HepG2 (cell line): Measurements from ENCODE around the gene CNOT8. TPM values are rescaled to one million over a fixed set of nuclear protein-coding genes. Genes with fewer than 3 reads are reported as not detected.

Source experiments
- ATF1 ChIP-seq: IDR thresholded peaks from 2 replicates; pipeline ENCODE4 v1.6.1; 2016; ENCODE audit warnings: mild to moderate bottlenecking, control low read depth
- ATF7-NPFF ChIP-seq: sonication (generic); formaldehyde crosslinking; IDR thresholded peaks from 2 replicates; pipeline ENCODE4 v1.8.1; 2023; ENCODE audit warnings: mild to moderate bottlenecking, low read depth, missing genetic modification reagents, moderate library complexity
- CENPX ChIP-seq: sonication (generic); formaldehyde crosslinking; IDR thresholded peaks from 2 replicates; pipeline ENCODE4 v1.9.0; 2021; ENCODE audit warnings: mild to moderate bottlenecking, missing genetic modification reagents, moderate library complexity
- FOXC1 ChIP-seq: sonication (generic); formaldehyde crosslinking; IDR thresholded peaks from 2 replicates; pipeline ENCODE4 v1.8.0; 2022; ENCODE audit warnings: mild to moderate bottlenecking, missing genetic modification reagents, borderline replicate concordance
- FOXK2 ChIP-seq: fragments of 450-650 bp; IDR thresholded peaks from 2 replicates; pipeline ENCODE4 v1.6.1; 2016
- GZF1 ChIP-seq: sonication (generic); formaldehyde crosslinking; IDR thresholded peaks from 2 replicates; pipeline ENCODE4 v1.5.1; 2020; ENCODE audit warnings: mild to moderate bottlenecking, missing genetic modification reagents
- KAT7 ChIP-seq: IDR thresholded peaks from 2 replicates; pipeline ENCODE4 v1.6.1; 2018; ENCODE audit warnings: borderline replicate concordance, missing compliant biosample characterization
- NFYC ChIP-seq: IDR thresholded peaks from 2 replicates; pipeline ENCODE4 v1.6.1; 2016; ENCODE audit warnings: missing genetic modification reagents, missing compliant biosample characterization
- NONO ChIP-seq, 2 experiments: fragments of 450-650 bp in 1 of 2; sonication (generic) in 1 of 2; formaldehyde crosslinking in 1 of 2; IDR thresholded peaks in 1 of 2; conservative IDR thresholded peaks in 1 of 2; 2 replicates each; pipeline versions ENCODE4 v1.6.1 to v1.8.0; 2017 to 2022; ENCODE audit warnings: mild to moderate bottlenecking in 1 of 2, missing genetic modification reagents in 1 of 2, moderate library complexity in 1 of 2
- NPAS2 ChIP-seq: sonication (generic); formaldehyde crosslinking; IDR thresholded peaks from 2 replicates; pipeline ENCODE4 v1.8.0; 2022; ENCODE audit warnings: mild to moderate bottlenecking, missing genetic modification reagents, borderline replicate concordance
- TAF15 ChIP-seq: fragments of 200-400 bp; formaldehyde crosslinking; IDR thresholded peaks from one replicate; pipeline ENCODE4 v1.6.1; 2018; ENCODE audit warnings: mild to moderate bottlenecking, low read depth, low read length; ENCODE audit not compliant: poor library complexity, severe bottlenecking
- ZBTB40 ChIP-seq, 2 experiments: fragments of 450-650 bp in 1 of 2; sonication (generic) in 1 of 2; formaldehyde crosslinking in 1 of 2; IDR thresholded peaks; 2 replicates each; pipeline versions ENCODE4 v1.6.1 to v1.8.0; 2016 to 2022; ENCODE audit warnings: antibody characterized with exemption in 1 of 2, mild to moderate bottlenecking in 1 of 2, missing genetic modification reagents in 1 of 2
- ZHX1 ChIP-seq: sonication (generic); formaldehyde crosslinking; IDR thresholded peaks from 2 replicates; pipeline ENCODE4 v1.8.1; 2022; ENCODE audit warnings: low read depth, mild to moderate bottlenecking, missing genetic modification reagents
- ZNF205 ChIP-seq: IDR thresholded peaks from 2 replicates; pipeline ENCODE4 v1.6.1; 2018; ENCODE audit warnings: missing biosample characterization, missing genetic modification reagents
- ZNF44 ChIP-seq: sonication (generic); formaldehyde crosslinking; IDR thresholded peaks from 2 replicates; pipeline ENCODE4 v1.5.1; 2020; ENCODE audit warnings: mild to moderate bottlenecking, missing genetic modification reagents
- ZNF547 ChIP-seq: sonication (generic); formaldehyde crosslinking; IDR thresholded peaks from 2 replicates; pipeline ENCODE4 v1.5.1; 2020; ENCODE audit warnings: mild to moderate bottlenecking, missing genetic modification reagents
- ZNF781 ChIP-seq: sonication (generic); formaldehyde crosslinking; IDR thresholded peaks from 2 replicates; pipeline ENCODE4 v1.5.1; 2020; ENCODE audit warnings: borderline replicate concordance, mild to moderate bottlenecking, missing genetic modification reagents; ENCODE audit errors: not compliant biosample characterization
- polyA plus RNA-seq, 8 experiments: library from polyadenylated mRNA; depleted of rRNA in 3 of 8; stranded (reverse) in 7 of 8; unstranded in 1 of 8; fragments of >200 nt; fragmentation: Illumina TruSeq in 4 of 8; extraction: Trizol in 4 of 8; gene quantifications; 2 replicates each; pipeline versions ENCODE4 v1.2.1 to v1.2.3, GENCODE V29; 2011 to 2016; ENCODE audit warnings: low read depth in 4 of 8, missing spikeins in 1 of 8, mixed read lengths in 1 of 8; ENCODE audit not compliant: insufficient read depth in 1 of 8
- total RNA-seq, 5 experiments: library from RNA; depleted of rRNA; stranded (reverse); fragments of >200 nt; fragmentation: Illumina TruSeq; extraction: Trizol; gene quantifications; 2 replicates each; pipeline ENCODE4 v1.2.3, GENCODE V29; 2016; ENCODE audit warnings: low read depth in 1 of 5

Gene CNOT8
- total and polyA plus RNA-seq, 2 of the 13 experiments (the other 11 are each of a cell fraction or from before 2014, with no cell fraction given): 37.1 to 74.9 TPM

- TF ChIP-seq ZBTB40 (IDR thresholded peaks at IDR 0.05): no peak
- TF ChIP-seq ZBTB40 (CRISPR knock-in tag; IDR thresholded peaks at IDR 0.05): peak; percentile 56; the same call in 1 of the 2 replicates
- TF ChIP-seq ZNF205 (CRISPR knock-in tag): no peak; the same call in 1 of the 2 replicates
- TF ChIP-seq NPAS2 (CRISPR knock-in tag): no peak
- TF ChIP-seq CENPX (CRISPR knock-in tag): no peak
- no peak for TF ChIP-seq ATF1 (CRISPR knock-in tag)
- TF ChIP-seq ZHX1: no peak
- no peak for TF ChIP-seq NONO (IDR thresholded peaks at IDR 0.05)
- 0 out of 2 replicates have a peak, but pooled peaks have one; percentile 21 for TF ChIP-seq NONO (CRISPR knock-in tag; conservative IDR thresholded peaks at IDR 0.05)
- TF ChIP-seq NFYC (CRISPR knock-in tag): no peak
- TF ChIP-seq FOXC1 (CRISPR knock-in tag): peak; percentile 85
- peak; percentile 71 for TF ChIP-seq ZNF781
- no peak for TF ChIP-seq ZNF44 (CRISPR knock-in tag)
- TF ChIP-seq ATF7-NPFF (CRISPR knock-in tag): peak; percentile 49; the same call in 1 of the 2 replicates
- 0 out of 2 replicates have a peak, but pooled peaks have one; percentile 44 for TF ChIP-seq ZNF547
- TF ChIP-seq KAT7 (CRISPR knock-in tag): no peak
- TF ChIP-seq TAF15: no peak
- TF ChIP-seq FOXK2: no peak
- TF ChIP-seq GZF1 (CRISPR knock-in tag): no peak
Measured at GRCh38 chr5:154857530-154858296, 714 bp upstream of the CNOT8 start (continued).
